22Rv1 (cell line): Measurements from ENCODE around the gene NSG1.

Experiments used
- H3K27ac ChIP-seq: fragments of 450-650 bp; 2 replicates; pipeline ENCODE4 v1.5.1; 2017
- ZFX ChIP-seq: fragments of 450-650 bp; IDR thresholded peaks from 2 replicates; pipeline ENCODE4 v1.6.1; 2017; ENCODE audit warnings: antibody characterized with exemption, borderline replicate concordance
- TF ChIP-seq, protein P1 (sequence below): fragments of 450-650 bp; IDR thresholded peaks from 2 replicates; pipeline ENCODE4 v1.5.1; 2017; ENCODE audit warnings: mild to moderate bottlenecking

Gene NSG1

GRCh38 chr4:4361883-4362282 lies 25.0 kb upstream of the NSG1 start:
- TF ChIP-seq, protein P1, sequence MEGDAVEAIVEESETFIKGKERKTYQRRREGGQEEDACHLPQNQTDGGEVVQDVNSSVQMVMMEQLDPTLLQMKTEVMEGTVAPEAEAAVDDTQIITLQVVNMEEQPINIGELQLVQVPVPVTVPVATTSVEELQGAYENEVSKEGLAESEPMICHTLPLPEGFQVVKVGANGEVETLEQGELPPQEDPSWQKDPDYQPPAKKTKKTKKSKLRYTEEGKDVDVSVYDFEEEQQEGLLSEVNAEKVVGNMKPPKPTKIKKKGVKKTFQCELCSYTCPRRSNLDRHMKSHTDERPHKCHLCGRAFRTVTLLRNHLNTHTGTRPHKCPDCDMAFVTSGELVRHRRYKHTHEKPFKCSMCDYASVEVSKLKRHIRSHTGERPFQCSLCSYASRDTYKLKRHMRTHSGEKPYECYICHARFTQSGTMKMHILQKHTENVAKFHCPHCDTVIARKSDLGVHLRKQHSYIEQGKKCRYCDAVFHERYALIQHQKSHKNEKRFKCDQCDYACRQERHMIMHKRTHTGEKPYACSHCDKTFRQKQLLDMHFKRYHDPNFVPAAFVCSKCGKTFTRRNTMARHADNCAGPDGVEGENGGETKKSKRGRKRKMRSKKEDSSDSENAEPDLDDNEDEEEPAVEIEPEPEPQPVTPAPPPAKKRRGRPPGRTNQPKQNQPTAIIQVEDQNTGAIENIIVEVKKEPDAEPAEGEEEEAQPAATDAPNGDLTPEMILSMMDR, result no peak
- no peak for TF ChIP-seq ZFX
- no peak overlapping the region for H3K27ac ChIP-seq

GRCh38 chr4:4362991-4363697 lies 23.8 kb upstream of the NSG1 start:
- TF ChIP-seq, protein P1, result no peak
- no peak for TF ChIP-seq ZFX
- H3K27ac ChIP-seq, result no peak overlapping the region

- TF ChIP-seq, protein P1, result no peak
- TF ChIP-seq ZFX, result no peak
- no peak overlapping the region for H3K27ac ChIP-seq
These were observed 22.8 kb upstream of the NSG1 start for GRCh38 chr4:4364061-4364460.

GRCh38 chr4:4364486-4365208 lies 22.3 kb upstream of the NSG1 start:
- no peak overlapping the region for H3K27ac ChIP-seq
- TF ChIP-seq, protein P1, result no peak
- TF ChIP-seq ZFX, result no peak

- TF ChIP-seq, protein P1, result no peak
- TF ChIP-seq ZFX, result no peak
These were observed 17.9 kb upstream of the NSG1 start for GRCh38 chr4:4368809-4369580.

GRCh38 chr4:4374388-4375098 lies 12.4 kb upstream of the NSG1 start:
- no peak overlapping the region for H3K27ac ChIP-seq
- TF ChIP-seq, protein P1, result no peak
- no peak for TF ChIP-seq ZFX

More at GRCh38 chr4:4368809-4369580, 17.9 kb upstream of the NSG1 start:
- H3K27ac ChIP-seq, result no peak overlapping the region
